Lower lobe of right lung (tissue), 2 donors: Measurements from ENCODE around the gene TRPM2. TPM values are rescaled to one million over a fixed set of nuclear protein-coding genes. Genes with fewer than 3 reads are reported as not detected.
A peak's percentile ranks its signal among the peaks of the same experiment; 100 is the strongest.

Experiments used
- ATAC-seq, 2 donors: fragments of 200-7000 bp; cut with Tn5 transposase; one replicate each; pipeline ENCODE4 v1.9.1; 2020 to 2022; ENCODE audit warnings: mild to moderate bottlenecking in 2 of 2, moderate library complexity in 2 of 2
- DNase-seq: peaks from one replicate; pipeline ENCODE4 v3.0.0-alpha.2; 2020
- H3K27ac ChIP-seq: fragments of 200-600 bp; one replicate; pipeline ENCODE4 v1.8.0; 2022
- H3K27me3 ChIP-seq: fragments of 200-600 bp; one replicate; pipeline ENCODE4 v1.8.0; 2022; ENCODE audit warnings: low read depth
- H3K36me3 ChIP-seq: fragments of 200-600 bp; one replicate; pipeline ENCODE4 v1.8.0; 2022; ENCODE audit warnings: mild to moderate bottlenecking
- H3K4me1 ChIP-seq: fragments of 200-600 bp; one replicate; pipeline ENCODE4 v1.8.0; 2022
- H3K4me3 ChIP-seq: fragments of 200-600 bp; one replicate; pipeline ENCODE4 v1.8.0; 2022; ENCODE audit warnings: mild to moderate bottlenecking
- H3K9me3 ChIP-seq: fragments of 200-600 bp; one replicate; pipeline ENCODE4 v1.8.0; 2022
- CTCF ChIP-seq: fragments of 200-600 bp; IDR thresholded peaks from one replicate; pipeline ENCODE4 v1.8.0; 2022; ENCODE audit warnings: antibody characterized with exemption, mild to moderate bottlenecking
- intact Hi-C: fragments of 100-400 bp; cut with DNase I; formaldehyde crosslinking; loops from one replicate; pipeline ENCODE4 v1.11.0; 2022
- total RNA-seq: library from RNA; stranded (reverse); fragmentation: NEBNext Ultra II Directional; extraction: Animal tissue kit (Norgen Biotek cat#: 25700); gene quantifications from one replicate; pipeline ENCODE4 v1.2.1, GENCODE V29; 2021
- donor health status: DM: no; HTN: yes; CAD: no; lungs with severe emphysema.

The TRPM2 gene
- total RNA-seq, 1 donor from 2014 or later = 17.9 TPM

- ATAC-seq = peak in 1 of 2 donors; percentile 12
- no peak for TF ChIP-seq CTCF
- no peak for DNase-seq
- intact Hi-C loops = no loop called here
- no peaks in the 10 kb centered on the region for H3K9me3 ChIP-seq
- no peak overlapping the region for H3K4me3 ChIP-seq
- H3K27ac ChIP-seq = no peak overlapping the region
- H3K36me3 ChIP-seq = no peaks in the 10 kb centered on the region
- H3K4me1 ChIP-seq = no peaks in the 10 kb centered on the region
- H3K27me3 ChIP-seq = peaks cover 6% of the 10 kb centered on the region
These were observed 70.7 kb downstream of the TRPM2 start for GRCh38 chr21:44423941-44424607.

- ATAC-seq (no peak), DNase-seq (no peak)
- no peak overlapping the region for H3K27ac ChIP-seq
- no peak overlapping the region for H3K4me3 ChIP-seq
- peaks cover 6% of the 10 kb centered on the region for H3K27me3 ChIP-seq
- H3K36me3 ChIP-seq = no peaks in the 10 kb centered on the region
- peaks cover 6% of the 10 kb centered on the region for H3K9me3 ChIP-seq
- no peaks in the 10 kb centered on the region for H3K4me1 ChIP-seq
- TF ChIP-seq CTCF = no peak
- intact Hi-C loops = no loop called here
These were observed 71.3 kb downstream of the TRPM2 start for GRCh38 chr21:44424608-44425306.

- H3K9me3 ChIP-seq = peaks cover 10% of the 10 kb centered on the region
- ATAC-seq (no peak), DNase-seq (peak; percentile 42)
- no peak overlapping the region for H3K27ac ChIP-seq
- H3K4me3 ChIP-seq = no peak overlapping the region
- peaks cover 6% of the 10 kb centered on the region for H3K27me3 ChIP-seq
- intact Hi-C loops = no loop called here
- H3K4me1 ChIP-seq = no peaks in the 10 kb centered on the region
- no peak for TF ChIP-seq CTCF
- no peaks in the 10 kb centered on the region for H3K36me3 ChIP-seq
These were observed 72.0 kb downstream of the TRPM2 start for GRCh38 chr21:44425307-44425894.

- no peaks in the 10 kb centered on the region for H3K36me3 ChIP-seq
- peaks cover 6% of the 10 kb centered on the region for H3K27me3 ChIP-seq
- H3K9me3 ChIP-seq = peaks cover 10% of the 10 kb centered on the region
- H3K4me1 ChIP-seq = no peaks in the 10 kb centered on the region
- H3K4me3 ChIP-seq = no peak overlapping the region
- H3K27ac ChIP-seq = no peak overlapping the region
- intact Hi-C loops = no loop called here
- DNase-seq (no peak), ATAC-seq (peak; percentile 16 to 25)
- no peak for TF ChIP-seq CTCF
These were observed 72.7 kb downstream of the TRPM2 start for GRCh38 chr21:44425895-44426662.

GRCh38 chr21:44426663-44427191 lies 73.3 kb downstream of the TRPM2 start:
- DNase-seq = no peak
- Histone ChIP-seq H3K27ac (no peak overlapping the region), H3K4me1 (no peaks in the 10 kb centered on the region), H3K27me3 (peaks cover 6% of the 10 kb centered on the region), H3K4me3 (no peak overlapping the region), H3K36me3 (no peaks in the 10 kb centered on the region), H3K9me3 (peaks cover 10% of the 10 kb centered on the region)
- ATAC-seq = peak in 1 of 2 donors; percentile 44
- TF ChIP-seq CTCF = no peak
- intact Hi-C loops = no loop called here
